LoVo (cell line): Measurements from ENCODE around the gene ADAMTS15.

Experiments used
- DNase-seq: peaks from one replicate; pipeline ENCODE4 v3.0.0-alpha.2; 2016; ENCODE audit warnings: low spot score

Gene ADAMTS15

GRCh38 chr11:130480711-130481140 is 32.3 kb downstream of the ADAMTS15 start:
- no peak for DNase-seq

DNA sequence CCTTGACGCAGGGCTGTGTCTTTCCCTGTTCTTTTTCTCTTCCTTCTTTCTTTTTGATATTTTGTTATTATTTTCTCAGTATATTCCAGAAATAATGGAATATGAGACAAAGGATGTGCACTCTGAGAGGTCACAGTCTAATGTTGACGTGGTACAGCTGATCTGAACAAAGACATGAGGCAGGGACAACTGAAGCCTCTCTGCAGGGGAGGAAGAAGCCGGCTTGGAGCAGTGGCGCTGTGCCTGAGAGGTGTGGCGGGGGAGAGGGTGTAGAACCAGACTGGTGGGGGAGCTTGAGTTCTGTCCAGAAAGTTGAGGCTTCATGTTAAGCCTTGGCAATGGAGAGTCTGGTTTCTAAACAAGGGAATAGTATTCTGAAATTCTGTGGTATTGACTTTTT is 34.7 kb downstream of the ADAMTS15 start:
- no peak for DNase-seq

GRCh38 chr11:130485983-130486382 is 37.5 kb downstream of the ADAMTS15 start:
- DNase-seq = no peak

GRCh38 chr11:130486391-130486836 is 38.0 kb downstream of the ADAMTS15 start:
- no peak for DNase-seq

DNA sequence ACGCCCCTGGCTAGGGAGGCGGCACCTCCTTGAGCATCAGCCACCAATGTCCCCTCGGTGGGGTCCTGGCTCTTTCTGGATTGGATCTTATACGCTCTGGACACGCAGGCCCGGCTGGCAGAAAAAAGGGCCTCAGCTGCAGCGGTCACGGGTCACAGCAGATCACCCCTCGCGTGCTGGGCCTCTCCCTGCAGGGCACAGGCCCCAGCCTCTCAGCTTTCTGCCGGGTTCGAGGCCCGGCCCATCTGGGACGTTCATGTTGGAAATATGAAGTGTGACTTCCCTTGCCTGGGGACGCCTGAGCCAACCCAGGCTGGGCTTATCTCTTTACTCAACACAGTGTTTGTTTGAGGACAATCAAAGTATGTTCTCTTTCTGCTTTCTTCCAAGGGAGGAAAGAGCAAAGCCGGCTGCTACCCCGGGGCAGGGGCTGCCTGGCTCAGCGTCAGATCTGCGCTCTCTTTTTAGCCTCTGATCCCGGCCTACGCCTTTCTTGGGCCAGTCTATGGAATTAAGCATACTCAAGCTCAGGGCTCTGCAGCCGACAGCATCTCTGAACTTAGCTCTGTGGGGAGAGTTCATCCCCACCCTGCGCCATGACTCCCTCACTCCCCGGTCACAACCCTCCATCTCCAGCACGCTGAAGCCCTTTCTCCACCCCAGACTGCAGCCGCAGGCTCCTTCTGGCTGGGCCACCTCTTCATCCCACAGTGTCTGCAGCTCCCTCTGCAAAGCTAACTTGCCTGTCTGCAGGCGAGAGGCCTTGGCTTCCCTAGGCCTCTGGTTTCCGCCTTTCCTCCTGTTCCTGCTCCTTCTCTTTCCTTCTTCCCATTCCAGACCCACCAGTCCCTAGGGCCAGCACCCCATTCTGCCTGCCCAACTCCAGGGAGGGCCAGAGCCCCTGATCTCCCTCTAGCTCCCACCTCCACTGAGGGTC is 38.8 kb downstream of the ADAMTS15 start:
- DNase-seq = no peak

DNA sequence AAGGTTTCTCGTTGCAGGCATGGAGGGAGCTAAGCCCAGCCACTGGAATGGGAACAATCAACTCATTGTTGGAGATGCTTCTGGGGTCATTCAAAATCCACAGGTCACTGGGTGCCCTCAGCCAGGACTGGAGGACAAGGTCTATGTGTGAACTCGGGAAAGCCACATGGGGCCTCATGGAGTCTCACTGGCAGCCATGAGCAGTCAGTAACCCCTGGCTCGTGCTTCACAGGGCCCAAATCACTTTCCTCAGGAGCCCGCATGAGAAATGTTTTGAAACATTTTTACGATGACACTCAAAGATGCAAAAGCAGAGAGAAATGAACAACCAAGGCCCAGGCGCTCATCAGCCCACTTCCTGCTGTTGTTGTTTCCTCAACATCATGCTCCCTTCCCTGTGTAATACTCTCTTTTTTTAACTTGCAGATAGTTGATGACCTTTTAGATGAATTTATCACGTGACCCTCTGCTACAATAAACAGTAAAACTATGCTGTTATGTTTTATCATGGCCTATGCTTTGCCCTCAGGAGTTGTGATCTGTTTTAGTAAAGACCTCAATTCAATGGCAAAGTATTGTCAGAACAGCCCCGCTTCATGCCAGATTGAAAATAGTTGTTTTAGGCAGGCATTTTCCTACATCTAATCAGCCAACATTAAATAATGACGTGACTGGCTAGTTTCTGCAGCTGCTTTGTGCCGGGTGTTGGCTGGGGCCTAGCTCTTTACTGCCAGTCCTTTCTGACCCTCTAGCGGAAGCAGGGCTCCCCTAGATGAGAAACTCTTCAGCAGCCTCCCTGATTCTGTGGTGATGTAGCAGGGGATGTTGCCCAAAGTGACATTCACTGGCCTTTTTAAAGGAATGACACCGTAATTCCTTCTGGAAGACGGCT is 39.7 kb downstream of the ADAMTS15 start:
- no peak for DNase-seq

GRCh38 chr11:130488848-130489584 is 40.6 kb downstream of the ADAMTS15 start:
- DNase-seq = no peak

DNA sequence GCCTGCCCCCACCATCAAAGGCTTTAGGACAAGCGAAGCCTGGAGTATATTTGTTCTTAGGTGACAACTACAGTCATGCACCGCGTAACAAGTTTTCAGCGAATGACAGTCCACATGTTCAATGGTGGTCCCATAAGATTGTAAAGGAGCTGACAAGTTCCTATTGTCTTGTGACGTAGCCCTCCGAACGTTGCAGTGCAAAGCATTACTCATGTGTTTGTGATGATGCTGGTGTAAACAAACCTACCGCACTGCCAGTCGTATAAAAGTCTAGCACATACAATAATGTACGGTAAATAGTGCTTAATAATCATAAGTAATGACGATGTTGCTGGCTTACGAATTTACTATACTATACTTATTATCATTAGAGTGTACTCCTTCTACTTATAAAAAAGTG is 41.3 kb downstream of the ADAMTS15 start:
- no peak for DNase-seq

DNA sequence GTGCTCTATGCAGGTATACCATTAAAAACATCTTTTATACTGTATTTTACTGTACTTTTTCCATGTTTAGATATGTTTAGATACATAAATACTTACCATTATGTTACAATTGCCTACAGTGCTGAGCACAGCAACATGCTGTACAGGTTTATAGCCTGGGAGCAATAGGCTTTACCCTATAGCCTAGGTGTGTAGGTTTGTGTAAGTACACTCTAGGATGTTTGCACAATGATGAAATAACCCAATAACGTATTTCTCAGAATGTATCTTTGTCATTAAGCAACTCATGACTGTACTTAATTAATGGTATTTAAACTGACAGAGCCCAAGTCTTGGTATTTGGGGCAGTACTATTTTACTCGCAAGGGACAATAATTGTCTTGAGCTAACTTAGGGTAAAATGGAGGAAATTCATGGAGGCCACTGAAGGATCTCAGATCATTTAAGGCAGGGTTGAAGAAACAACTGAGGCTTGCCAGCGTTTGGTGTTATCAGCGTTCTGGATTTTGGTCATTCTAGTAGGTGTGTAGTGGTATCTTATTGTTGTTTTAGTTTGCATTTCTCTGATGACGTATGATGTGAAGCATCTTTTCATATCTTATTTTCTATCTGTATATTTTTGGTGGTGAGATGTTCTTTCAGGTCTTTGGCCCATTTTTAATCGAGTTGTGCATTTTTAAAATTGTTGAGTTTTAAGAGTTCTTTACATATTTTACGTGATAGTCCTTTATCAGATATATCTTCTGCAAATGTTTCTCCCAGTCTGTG is 42.4 kb downstream of the ADAMTS15 start:
- no peak for DNase-seq

- DNase-seq = no peak
Measured at GRCh38 chr11:130498181-130498580, 49.7 kb downstream of the ADAMTS15 start.

DNA sequence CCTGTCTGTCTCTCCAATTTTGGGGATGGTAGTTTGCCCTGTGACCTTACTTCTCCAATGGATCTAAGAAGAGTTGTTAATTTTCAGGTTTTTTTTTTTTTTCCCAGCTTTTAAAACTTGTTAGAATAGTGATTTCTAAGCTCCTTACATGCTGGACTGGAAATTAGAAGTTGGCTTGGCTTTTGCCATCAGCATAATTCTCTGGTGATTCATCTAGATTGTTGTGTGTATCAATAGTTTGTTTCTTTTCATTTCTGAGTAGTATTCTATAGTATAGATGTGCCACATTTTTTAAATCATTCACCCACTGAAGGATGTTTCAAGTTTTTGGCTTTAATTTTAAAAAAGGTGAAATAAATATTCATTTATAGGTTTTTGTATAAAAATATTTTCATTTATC is 51.4 kb downstream of the ADAMTS15 start:
- DNase-seq = no peak

- DNase-seq = no peak
Measured at GRCh38 chr11:130504317-130504716, 55.9 kb downstream of the ADAMTS15 start.

DNA sequence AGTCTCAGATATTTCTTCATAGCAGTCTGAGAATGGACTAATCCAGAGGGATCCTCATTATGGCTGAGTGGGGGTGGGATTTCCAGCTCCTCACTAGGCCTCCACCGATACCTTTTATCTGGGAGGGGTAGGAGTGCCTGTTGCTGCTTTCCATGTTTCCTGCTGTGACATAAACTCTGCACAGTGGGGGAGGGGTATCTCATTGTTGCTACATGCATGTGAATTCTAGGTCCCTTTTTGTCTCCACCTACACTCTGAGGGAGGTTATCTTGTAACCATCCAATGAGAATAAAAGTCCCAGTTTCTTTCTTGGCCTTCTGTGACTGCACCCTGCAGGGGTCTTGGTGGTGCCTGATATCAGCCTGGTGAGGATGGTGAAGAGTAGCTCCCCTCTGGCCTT is 60.5 kb downstream of the ADAMTS15 start:
- no peak for DNase-seq

GRCh38 chr11:130509942-130510341 is 61.5 kb downstream of the ADAMTS15 start:
- DNase-seq = no peak

- DNase-seq = no peak
Measured at GRCh38 chr11:130510407-130511006, 62.1 kb downstream of the ADAMTS15 start.

- peak; percentile 26 for DNase-seq
Measured at GRCh38 chr11:130511765-130512164, 63.3 kb downstream of the ADAMTS15 start.

GRCh38 chr11:130512662-130513061 is 64.2 kb downstream of the ADAMTS15 start:
- DNase-seq = no peak

- DNase-seq = no peak
Measured at GRCh38 chr11:130513132-130513531, 64.7 kb downstream of the ADAMTS15 start.

GRCh38 chr11:130514316-130514715 is 65.9 kb downstream of the ADAMTS15 start:
- DNase-seq = no peak

DNA sequence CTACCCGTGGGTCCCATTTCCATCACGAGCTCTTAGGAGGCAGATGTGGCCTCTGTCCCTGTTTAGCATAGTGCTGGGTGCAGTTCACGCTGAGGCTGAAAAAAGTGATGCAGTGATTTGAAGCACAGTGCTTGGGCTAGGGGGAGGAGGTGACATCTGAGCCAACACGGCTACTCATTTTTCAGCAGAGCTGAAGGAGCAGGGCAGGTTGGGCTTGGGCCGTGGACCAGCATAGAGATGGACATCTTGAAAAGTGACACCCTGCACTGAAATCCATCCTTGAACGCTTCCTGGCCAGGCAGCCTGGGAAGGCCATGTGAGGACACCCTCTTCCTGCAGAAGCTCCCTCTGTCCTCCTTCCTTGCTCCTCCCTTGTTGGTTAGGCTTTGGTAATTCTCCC is 66.4 kb downstream of the ADAMTS15 start:
- no peak for DNase-seq
